OCI-LY1 (cell line): ENCODE data around the gene KREMEN2.

Source experiments
- H2AFZ ChIP-seq: fragments of 200-600 bp; sonication (generic), shearing (Covaris generic); 2 replicates; pipeline ENCODE4 v1.6.0; 2014; ENCODE audit warnings: antibody characterized with exemption, mild to moderate bottlenecking, low read length
- H3F3A ChIP-seq: fragments of 200-600 bp; sonication (generic), shearing (Covaris generic); 2 replicates; pipeline ENCODE4 v1.6.0; 2014; ENCODE audit warnings: mild to moderate bottlenecking, antibody characterized with exemption, low read length, moderate library complexity; ENCODE audit not compliant: insufficient read depth
- H3K27ac ChIP-seq: fragments of 200-600 bp; sonication (generic); 2 replicates; pipeline ENCODE4 v1.5.1; 2014; ENCODE audit warnings: low read length, mixed run types, mild to moderate bottlenecking, low read depth; ENCODE audit not compliant: poor library complexity, severe bottlenecking
- H3K27me3 ChIP-seq: fragments of 200-600 bp; sonication (generic); 2 replicates; pipeline ENCODE4 v1.6.0; 2014; ENCODE audit warnings: antibody characterized with exemption, mild to moderate bottlenecking, low read length, moderate library complexity; ENCODE audit not compliant: insufficient read depth
- H3K36me3 ChIP-seq: fragments of 200-600 bp; sonication (generic); 2 replicates; pipeline ENCODE4 v1.6.1; 2014; ENCODE audit warnings: mild to moderate bottlenecking, antibody characterized with exemption, low read length, moderate library complexity, mixed read lengths; ENCODE audit not compliant: insufficient read depth
- H3K4me1 ChIP-seq: fragments of 200-600 bp; sonication (generic); 2 replicates; pipeline ENCODE4 v1.5.1; 2014; ENCODE audit warnings: mild to moderate bottlenecking, low read length, moderate library complexity; ENCODE audit not compliant: insufficient read depth, severe bottlenecking
- H3K4me2 ChIP-seq: fragments of 200-600 bp; sonication (generic), shearing (Covaris generic); 2 replicates; pipeline ENCODE4 v1.6.1; 2014; ENCODE audit warnings: low read length
- H3K4me3 ChIP-seq: fragments of 200-600 bp; sonication (generic); 2 replicates; pipeline ENCODE4 v1.5.1; 2014; ENCODE audit warnings: low read length, low read depth, mild to moderate bottlenecking, mixed read lengths; ENCODE audit not compliant: poor library complexity, severe bottlenecking
- H3K79me2 ChIP-seq: fragments of 200-600 bp; shearing (Covaris generic); 2 replicates; pipeline ENCODE4 v1.6.1; 2016; ENCODE audit warnings: mixed run types, low read length, mixed read lengths; ENCODE audit not compliant: insufficient read depth
- H3K9ac ChIP-seq: fragments of 200-600 bp; sonication (generic), shearing (Covaris generic); 2 replicates; pipeline ENCODE4 v1.6.1; 2014; ENCODE audit warnings: mild to moderate bottlenecking, low read length, mixed read lengths
- H3K9me2 ChIP-seq: fragments of 200-600 bp; sonication (generic), shearing (Covaris generic); 2 replicates; pipeline ENCODE4 v1.6.1; 2014; ENCODE audit warnings: low read depth, mild to moderate bottlenecking, low read length, mixed read lengths
- H3K9me3 ChIP-seq: fragments of 200-600 bp; shearing (Covaris generic); 2 replicates; pipeline ENCODE4 v1.6.1; 2014; ENCODE audit warnings: low read length, mixed read lengths
- H4K20me1 ChIP-seq: fragments of 200-600 bp; sonication (generic), shearing (Covaris generic); 2 replicates; pipeline ENCODE4 v1.6.0; 2016; ENCODE audit warnings: mild to moderate bottlenecking, low read length; ENCODE audit not compliant: insufficient read depth
- EZH2 ChIP-seq: fragments of 200-600 bp; sonication (generic), shearing (Covaris generic); IDR thresholded peaks from 2 replicates; pipeline ENCODE4 v1.8.0; 2017; ENCODE audit warnings: borderline replicate concordance, mixed run types, mild to moderate bottlenecking, antibody characterized with exemption, low read length, moderate library complexity, mixed read lengths
- TF ChIP-seq, protein P1 (sequence below): fragments of 200-600 bp; sonication (generic), shearing (Covaris generic); IDR thresholded peaks from 2 replicates; pipeline ENCODE4 v1.5.1; 2017; ENCODE audit warnings: mild to moderate bottlenecking, antibody characterized with exemption, low read length, moderate library complexity, mixed read lengths

The KREMEN2 gene

DNA sequence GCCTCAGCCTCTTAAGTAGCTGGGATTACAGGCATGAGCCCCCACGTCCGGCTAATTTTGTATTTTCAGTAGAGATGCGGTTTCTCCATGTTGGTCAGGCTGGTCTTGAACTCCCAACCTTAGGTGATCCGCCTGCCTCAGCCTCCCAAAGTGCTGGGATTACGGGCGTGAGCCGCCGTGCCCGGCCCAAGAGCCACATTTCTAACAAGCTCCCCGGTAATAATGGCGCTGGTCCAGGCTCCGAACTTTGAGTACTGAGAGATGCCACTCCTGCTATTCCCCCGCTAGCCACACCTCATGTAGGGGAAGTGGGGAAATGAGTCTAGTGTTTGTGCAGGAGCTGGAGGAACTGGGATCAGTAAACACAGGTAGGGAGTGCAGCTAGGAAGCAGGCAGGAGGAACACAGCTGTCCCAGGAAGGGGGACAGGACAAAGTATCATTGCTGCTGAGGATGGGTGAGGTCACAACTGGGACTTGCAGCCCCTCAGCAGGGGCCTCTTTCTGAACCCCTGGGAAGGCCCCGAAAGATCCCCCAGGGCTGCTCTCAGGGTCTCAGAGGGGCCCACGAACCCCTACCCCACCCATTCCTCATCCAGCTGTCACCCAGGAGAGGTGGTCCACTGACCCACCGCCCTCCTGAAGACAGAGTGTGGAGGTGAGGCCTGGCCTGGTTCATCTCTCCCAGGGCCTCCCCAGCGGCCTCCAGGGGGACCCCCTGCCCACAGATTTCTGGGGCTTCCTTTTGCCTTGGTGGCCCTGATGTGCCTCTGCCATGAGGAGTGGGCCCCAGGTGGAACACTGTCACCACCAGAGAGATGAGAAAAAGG, 3.7 kb upstream of the KREMEN2 start:
- Histone ChIP-seq H2AFZ (no peak overlapping the region), H3K27me3 (peaks cover 8% of the 10 kb centered on the region), H3K79me2 (no peaks in the 10 kb centered on the region), H3K9me2 (no peaks in the 10 kb centered on the region), H4K20me1 (no peaks in the 10 kb centered on the region), H3F3A (no peaks in the 10 kb centered on the region), H3K4me3 (no peak overlapping the region), H3K36me3 (no peaks in the 10 kb centered on the region), H3K4me1 (peaks cover 26% of the 10 kb centered on the region), H3K27ac (no peak overlapping the region), H3K4me2 (no peak overlapping the region), H3K9me3 (no peaks in the 10 kb centered on the region), H3K9ac (no peak overlapping the region)
- TF ChIP-seq, protein P1, sequence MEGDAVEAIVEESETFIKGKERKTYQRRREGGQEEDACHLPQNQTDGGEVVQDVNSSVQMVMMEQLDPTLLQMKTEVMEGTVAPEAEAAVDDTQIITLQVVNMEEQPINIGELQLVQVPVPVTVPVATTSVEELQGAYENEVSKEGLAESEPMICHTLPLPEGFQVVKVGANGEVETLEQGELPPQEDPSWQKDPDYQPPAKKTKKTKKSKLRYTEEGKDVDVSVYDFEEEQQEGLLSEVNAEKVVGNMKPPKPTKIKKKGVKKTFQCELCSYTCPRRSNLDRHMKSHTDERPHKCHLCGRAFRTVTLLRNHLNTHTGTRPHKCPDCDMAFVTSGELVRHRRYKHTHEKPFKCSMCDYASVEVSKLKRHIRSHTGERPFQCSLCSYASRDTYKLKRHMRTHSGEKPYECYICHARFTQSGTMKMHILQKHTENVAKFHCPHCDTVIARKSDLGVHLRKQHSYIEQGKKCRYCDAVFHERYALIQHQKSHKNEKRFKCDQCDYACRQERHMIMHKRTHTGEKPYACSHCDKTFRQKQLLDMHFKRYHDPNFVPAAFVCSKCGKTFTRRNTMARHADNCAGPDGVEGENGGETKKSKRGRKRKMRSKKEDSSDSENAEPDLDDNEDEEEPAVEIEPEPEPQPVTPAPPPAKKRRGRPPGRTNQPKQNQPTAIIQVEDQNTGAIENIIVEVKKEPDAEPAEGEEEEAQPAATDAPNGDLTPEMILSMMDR = no peak
- TF ChIP-seq EZH2 = no peak

DNA sequence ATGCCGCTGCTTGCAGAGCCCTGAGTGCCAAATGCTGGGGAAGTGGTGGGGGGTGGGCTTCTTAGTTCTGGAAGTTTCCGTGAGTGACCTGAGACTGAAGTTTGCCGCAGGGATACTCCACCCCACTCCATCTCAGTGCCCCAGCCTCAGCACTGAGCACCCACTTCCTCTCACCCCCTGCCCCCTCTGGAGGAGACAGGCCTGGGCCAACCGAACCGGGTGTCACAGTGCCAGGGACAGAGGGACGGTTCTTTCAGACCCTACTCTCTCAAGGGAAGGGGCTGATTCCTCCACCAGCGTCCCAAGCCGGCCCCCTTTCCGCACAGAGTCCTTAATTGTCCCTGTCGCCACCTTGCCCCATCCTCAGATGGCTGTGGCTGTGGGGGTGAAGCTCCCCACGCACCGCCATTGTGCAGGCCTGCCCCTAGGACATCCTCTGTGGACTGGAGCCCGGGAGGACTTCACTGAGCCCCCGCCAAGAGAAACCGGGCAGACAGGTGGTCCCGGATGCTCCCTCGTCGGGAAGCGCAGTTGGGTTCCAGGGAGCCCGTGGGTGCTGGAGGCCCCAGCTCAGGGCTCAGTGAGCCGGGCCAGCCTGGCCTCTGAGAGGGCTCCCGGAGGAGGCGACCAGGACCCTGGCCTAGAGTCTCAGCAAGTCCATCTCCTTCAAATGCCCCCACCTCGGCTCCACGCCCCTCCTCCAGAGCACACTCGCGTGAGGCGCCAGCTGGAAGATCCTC, 1.6 kb upstream of the KREMEN2 start:
- peak overlapping the region; percentile 56 for H3K4me3 ChIP-seq

DNA sequence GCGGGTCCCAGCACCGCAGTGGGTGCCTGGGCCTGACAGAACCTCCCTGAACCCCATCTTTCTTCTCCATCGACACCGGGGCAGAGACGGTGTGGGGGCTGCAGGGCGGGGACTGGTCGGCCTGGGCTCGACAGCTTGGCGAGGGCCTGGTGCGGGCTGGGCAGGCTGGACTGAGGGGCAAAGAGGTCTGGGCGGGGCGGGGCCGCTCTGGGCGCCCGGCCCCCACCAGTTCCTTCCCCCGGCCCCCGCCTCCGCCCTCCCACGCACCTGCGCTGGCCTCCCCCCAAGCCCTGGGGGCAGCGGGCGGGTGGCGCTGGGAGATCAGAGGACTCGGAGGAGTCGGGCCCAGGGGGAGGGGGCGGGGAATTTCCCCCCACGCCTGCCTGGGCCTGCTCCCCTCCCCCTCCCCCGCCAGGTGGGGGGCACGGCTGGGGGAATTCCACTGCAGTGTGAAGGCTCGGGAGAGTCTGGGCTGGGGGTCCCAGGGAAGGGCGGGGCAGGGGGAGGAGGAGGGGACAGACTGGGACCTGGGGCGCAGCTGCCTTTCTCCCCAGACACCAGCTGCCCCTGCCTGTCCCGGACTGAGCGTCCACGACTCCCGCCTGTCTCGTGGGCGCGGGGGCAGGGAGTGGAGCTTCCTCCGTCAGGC, 877 bp upstream of the KREMEN2 start:
- Histone ChIP-seq H3K9ac (peak overlapping the region; percentile 39; the same call in 1 of the 2 replicates), H3K27me3 (no peaks in the 10 kb centered on the region), H3K79me2 (no peaks in the 10 kb centered on the region), H3K9me3 (no peaks in the 10 kb centered on the region), H3K4me1 (peaks cover 40% of the 10 kb centered on the region), H3K4me2 (peak overlapping the region; percentile 65), H4K20me1 (no peaks in the 10 kb centered on the region), H3K36me3 (no peaks in the 10 kb centered on the region), H3K4me3 (peak overlapping the region; percentile 56), H3F3A (no peaks in the 10 kb centered on the region), H3K27ac (no peak overlapping the region), H2AFZ (no peak overlapping the region), H3K9me2 (no peaks in the 10 kb centered on the region)
- TF ChIP-seq EZH2 = no peak
- TF ChIP-seq, protein P1 = no peak

More for the DNA sequence above, 1.6 kb upstream of the KREMEN2 start:
- no peaks in the 10 kb centered on the region for H3K79me2 ChIP-seq
- TF ChIP-seq, protein P1 = no peak
- no peak for TF ChIP-seq EZH2
- H3K9me3 ChIP-seq = no peaks in the 10 kb centered on the region
- H3K9me2 ChIP-seq = no peaks in the 10 kb centered on the region
- no peaks in the 10 kb centered on the region for H4K20me1 ChIP-seq
- no peak overlapping the region for H2AFZ ChIP-seq
- no peaks in the 10 kb centered on the region for H3K27me3 ChIP-seq
- H3K27ac ChIP-seq = no peak overlapping the region
- H3K9ac ChIP-seq = no peak overlapping the region
- no peaks in the 10 kb centered on the region for H3F3A ChIP-seq
- peak overlapping the region; percentile 65; the same call in 1 of the 2 replicates for H3K4me2 ChIP-seq
- H3K4me1 ChIP-seq = peaks cover 34% of the 10 kb centered on the region
- no peaks in the 10 kb centered on the region for H3K36me3 ChIP-seq
